GM12891 (cell line): ENCODE measurements around the gene TREML4.

Source experiments
- POLR2A ChIP-seq: IDR thresholded peaks from 2 replicates; pipeline ENCODE4 v1.6.1; 2011; ENCODE audit warnings: low read depth, low read length, control low read depth
- SPI1 ChIP-seq: IDR thresholded peaks from 2 replicates; pipeline ENCODE4 v1.6.1; 2011; ENCODE audit warnings: low read depth, low read length, control low read depth
- TAF1 ChIP-seq: IDR thresholded peaks from 2 replicates; pipeline ENCODE4 v1.6.1; 2011; ENCODE audit warnings: low read depth, low read length, control low read depth

DNA sequence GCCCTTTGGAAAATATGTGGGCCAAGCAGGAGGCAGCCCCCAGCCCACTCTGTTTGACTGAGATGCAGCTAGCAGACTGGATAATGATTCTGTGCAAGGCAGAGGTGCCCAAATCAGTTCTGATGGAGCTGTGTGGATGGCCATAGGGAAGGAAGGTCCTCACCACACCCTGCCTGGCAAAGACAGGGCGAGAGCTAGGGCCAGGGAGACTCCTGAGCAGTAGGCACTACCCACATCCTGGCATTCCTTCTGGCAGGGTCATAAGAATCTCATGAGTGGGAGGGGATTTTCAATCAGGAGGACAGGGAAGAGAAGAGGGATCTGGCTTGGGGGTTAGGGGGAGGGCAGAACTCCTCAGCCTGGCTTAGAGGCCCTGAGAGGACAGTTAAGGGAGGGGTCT, 46.6 kb upstream of the TREML4 start:
- TF ChIP-seq POLR2A (no peak), SPI1 (no peak), TAF1 (no peak)
